ENCODE results near the gene IRS2. TPM values are rescaled to one million over a fixed set of nuclear protein-coding genes. Genes with fewer than 3 reads are reported as not detected.

IRS2 gene
- total and polyA plus RNA-seq, 2 of the 8 experiments (the other 6 are each of a cell fraction or from before 2014, with no cell fraction given): 2.6 to 17.0 TPM

GRCh38 chr13:109760951-109761350 lies 25.4 kb downstream of the IRS2 start:
- peaks cover 8% of the 10 kb centered on the region for H3K79me1 ChIP-seq (ENCODE audit: low read depth, low read length)
- no peak overlapping the region for H3K4ac ChIP-seq (replicated peaks; ENCODE audit: insufficient read length, low read depth, low read length)
- H4K5ac ChIP-seq (ENCODE audit: insufficient read length, low read depth, low read length): no peak overlapping the region
- H2BK120ac ChIP-seq (replicated peaks; ENCODE audit: low read depth, low read length): no peak overlapping the region
- H3K4me2 ChIP-seq (ENCODE audit: insufficient read depth in 1 of 2, low read depth in 2 of 2, low read length in 2 of 2): no peak overlapping the region
- H3K23me2 ChIP-seq (ENCODE audit: low read depth, low read length): no peaks in the 10 kb centered on the region
- WGBS, 2 experiments (ENCODE audit: extremely low coverage in 1 of 2, insufficient coverage in 1 of 2, insufficient read length in 1 of 2, insufficient replicate concordance in 2 of 2, low coverage in 1 of 2, low lambda C conversion rate in 2 of 2, missing lambda C conversion rate in 1 of 2): 82% methylated on average over 8 of the region's 8 CpGs; no CpG with 5 or more reads in 1 of the 2 experiments
- H2AFZ ChIP-seq (ENCODE audit: low read length): no peak overlapping the region
- no peak overlapping the region for H3K27ac ChIP-seq (ENCODE audit: low read depth, low read length)
- no peak overlapping the region for H3K9ac ChIP-seq (replicated peaks in 1 of 4; ENCODE audit: extremely low read depth in 1 of 4, low read depth in 3 of 4, low read length in 3 of 4)
- H3K4me3 ChIP-seq (ENCODE audit: extremely low read depth in 1 of 4, insufficient read depth in 2 of 4, low read depth in 3 of 4, low read length in 4 of 4): no peak overlapping the region
- H3K18ac ChIP-seq (ENCODE audit: extremely low read depth, low read length): no peak overlapping the region
- ChIA-PET CTCF (ENCODE audit: partially characterized antibody) (interaction anchor here (0.6 to 1.2 kb wide), 3 partner anchors 9 to 1124 kb away, joined by 3 read pairs; no protein-coding TSS in a partner anchor), POLR2A (ENCODE audit: partially characterized antibody) (no interaction called here)
- TF ChIP-seq YY1 (IDR thresholded peaks at IDR 0.05; ENCODE audit: low read depth, low read length) (no peak), CTCF (IDR thresholded peaks at IDR 0.05; ENCODE audit: control extremely low read depth in 1 of 3, insufficient read depth in 1 of 3, low read depth in 1 of 3, low read length in 3 of 3) (no peak)
- H4K91ac ChIP-seq (replicated peaks; ENCODE audit: insufficient read length, low read length): no peak overlapping the region
- H4K8ac ChIP-seq (ENCODE audit: extremely low read depth, insufficient read depth, low read length): no peak overlapping the region
- no peak overlapping the region for H2BK5ac ChIP-seq (ENCODE audit: low read depth, low read length)
- H3K23ac ChIP-seq (ENCODE audit: insufficient read length): no peak overlapping the region
- no peak overlapping the region for H3K14ac ChIP-seq (ENCODE audit: insufficient read length)
- H2BK15ac ChIP-seq (ENCODE audit: low read length): no peak overlapping the region
- no peaks in the 10 kb centered on the region for H3K27me3 ChIP-seq (replicated peaks in 1 of 4; ENCODE audit: control insufficient read depth in 3 of 4, extremely low read depth in 1 of 4, insufficient read depth in 3 of 4, low read length in 3 of 4)
- no peak overlapping the region for H2AK5ac ChIP-seq (ENCODE audit: low read depth, low read length)
- no peak overlapping the region for H2BK20ac ChIP-seq (ENCODE audit: low read length)
- peaks cover 0 to 2% (median 0%) of the 10 kb centered on the region in 4 experiments; a peak in 2 of 8 replicates for H3K36me3 ChIP-seq (ENCODE audit: control insufficient read depth in 2 of 4, insufficient read depth in 4 of 4, low read length in 3 of 4)
- no peak for DNase-seq (ENCODE audit: low read depth in 1 of 2, low spot score in 2 of 2)
- no peaks in the 10 kb centered on the region for H3K9me3 ChIP-seq (ENCODE audit: insufficient read depth in 2 of 2, low read depth in 1 of 2, low read length in 1 of 2)
- peaks cover 0 to 70% of the 10 kb centered on the region in 2 experiments; a peak in 2 of 4 replicates for H3K79me2 ChIP-seq (ENCODE audit: control insufficient read depth in 1 of 2, insufficient read depth in 2 of 2, low read length in 2 of 2)
- peaks cover 0 to 9% (median 2%) of the 10 kb centered on the region in 4 experiments; a peak in 4 of 7 replicates for H3K4me1 ChIP-seq (replicated peaks in 1 of 4; ENCODE audit: control insufficient read depth in 3 of 4, insufficient read depth in 4 of 4, low read length in 3 of 4)
- H3K56ac ChIP-seq (replicated peaks; ENCODE audit: insufficient read length, low read depth, low read length): no peak overlapping the region
- no peak for FAIRE-seq
- peaks cover 11 to 12% of the 10 kb centered on the region in 2 experiments for H4K20me1 ChIP-seq (replicated peaks in 1 of 2; ENCODE audit: control insufficient read depth in 1 of 2, insufficient read depth in 2 of 2, low read length in 2 of 2)
- H2BK12ac ChIP-seq (ENCODE audit: low read depth, low read length): no peak overlapping the region

Measured in H1 (cell line).